ENCODE data around the gene WWOX.

Gene WWOX

GRCh38 chr16:78352184-78352583 lies 252.7 kb downstream of the WWOX start:
- no peak overlapping the region for H3K27ac ChIP-seq (ENCODE audit: low read length)
- no peaks in the 10 kb centered on the region for H3K9me3 ChIP-seq (replicated peaks; ENCODE audit: insufficient read depth, low read length)
- no peaks in the 10 kb centered on the region for H3K9me2 ChIP-seq (replicated peaks; ENCODE audit: insufficient read depth, low read length)
- no peak overlapping the region for H2AFZ ChIP-seq (ENCODE audit: low read length)
- no peak overlapping the region for H3K4me3 ChIP-seq (ENCODE audit: low read length)
- H3K27me3 ChIP-seq (replicated peaks; ENCODE audit: insufficient read depth, low read length), result no peaks in the 10 kb centered on the region
- H3K4me2 ChIP-seq (ENCODE audit: low read depth, low read length), result no peak overlapping the region
- H3K4me1 ChIP-seq (ENCODE audit: low read length), result no peaks in the 10 kb centered on the region
- H3K9ac ChIP-seq (ENCODE audit: low read length), result no peak overlapping the region
- no peaks in the 10 kb centered on the region for H3F3A ChIP-seq (ENCODE audit: insufficient read depth, low read length)
- H3K36me3 ChIP-seq (replicated peaks; ENCODE audit: insufficient read depth, low read length), result no peaks in the 10 kb centered on the region
- H3K79me2 ChIP-seq (ENCODE audit: low read length), result no peaks in the 10 kb centered on the region
- no peak for DNase-seq
- TF ChIP-seq EZH2 (optimal IDR thresholded peaks at IDR 0.05; ENCODE audit: low read depth, low read length), result no peak
- no peak for TF ChIP-seq EZH2phosphoT487 (IDR thresholded peaks at IDR 0.05; ENCODE audit: low read length)
- no peak for TF ChIP-seq CTCF (IDR thresholded peaks at IDR 0.05; ENCODE audit: low read length)
- H4K20me1 ChIP-seq (ENCODE audit: insufficient read depth, low read length), result no peaks in the 10 kb centered on the region

- Histone ChIP-seq H2AFZ (ENCODE audit: low read length) (no peak overlapping the region), H4K20me1 (ENCODE audit: insufficient read depth, low read length) (no peaks in the 10 kb centered on the region), H3K9me3 (replicated peaks; ENCODE audit: insufficient read depth, low read length) (no peaks in the 10 kb centered on the region), H3K4me2 (ENCODE audit: low read depth, low read length) (no peak overlapping the region), H3K36me3 (replicated peaks; ENCODE audit: insufficient read depth, low read length) (no peaks in the 10 kb centered on the region), H3K9me2 (replicated peaks; ENCODE audit: insufficient read depth, low read length) (no peaks in the 10 kb centered on the region), H3K27me3 (replicated peaks; ENCODE audit: insufficient read depth, low read length) (no peaks in the 10 kb centered on the region), H3K27ac (ENCODE audit: low read length) (no peak overlapping the region), H3K9ac (ENCODE audit: low read length) (no peak overlapping the region), H3K4me1 (ENCODE audit: low read length) (no peaks in the 10 kb centered on the region), H3K79me2 (ENCODE audit: low read length) (no peaks in the 10 kb centered on the region), H3K4me3 (ENCODE audit: low read length) (no peak overlapping the region), H3F3A (ENCODE audit: insufficient read depth, low read length) (no peaks in the 10 kb centered on the region)
- TF ChIP-seq EZH2phosphoT487 (IDR thresholded peaks at IDR 0.05; ENCODE audit: low read length), result no peak
- TF ChIP-seq CTCF (IDR thresholded peaks at IDR 0.05; ENCODE audit: low read length), result no peak
- TF ChIP-seq EZH2 (optimal IDR thresholded peaks at IDR 0.05; ENCODE audit: low read depth, low read length), result no peak
- no peak for DNase-seq
Observed at GRCh38 chr16:78353640-78354275, 254.3 kb downstream of the WWOX start.

DNA sequence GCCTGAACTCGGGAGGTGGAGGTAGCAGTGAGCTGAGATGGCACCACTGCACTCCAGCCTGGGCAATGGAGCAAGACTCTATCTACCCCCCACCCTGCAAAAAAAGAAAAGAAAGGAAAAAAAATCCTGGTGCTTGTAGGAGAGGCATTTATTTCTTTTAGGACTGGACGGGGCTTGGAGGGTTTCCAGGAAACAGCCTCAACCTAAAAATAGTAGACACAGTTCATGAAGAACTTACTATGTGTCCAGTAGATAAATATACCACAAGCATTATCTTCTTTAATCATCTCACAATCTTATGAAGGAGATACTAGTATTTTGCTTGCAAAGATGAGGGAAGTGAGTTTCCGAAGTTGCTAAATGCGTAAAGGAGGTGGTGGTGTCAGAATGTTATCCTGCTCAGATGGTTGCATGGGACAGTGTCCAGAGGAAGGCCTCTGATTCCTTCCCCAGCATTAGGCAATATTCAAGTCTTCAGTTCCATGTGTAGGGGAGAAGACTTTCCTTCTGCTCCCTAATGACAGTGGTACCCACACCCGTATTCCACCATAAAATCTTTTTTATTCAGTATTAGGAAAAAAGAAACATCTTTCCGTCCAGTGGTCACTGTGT lies 263.2 kb downstream of the WWOX start:
- H3K4me1 ChIP-seq (ENCODE audit: low read length), result no peaks in the 10 kb centered on the region
- H3K36me3 ChIP-seq (replicated peaks; ENCODE audit: insufficient read depth, low read length), result no peaks in the 10 kb centered on the region
- no peak overlapping the region for H3K27ac ChIP-seq (ENCODE audit: low read length)
- H3K4me3 ChIP-seq (ENCODE audit: low read length), result no peak overlapping the region
- TF ChIP-seq EZH2 (optimal IDR thresholded peaks at IDR 0.05; ENCODE audit: low read depth, low read length), result no peak
- no peak for TF ChIP-seq EZH2phosphoT487 (IDR thresholded peaks at IDR 0.05; ENCODE audit: low read length)
- no peak for TF ChIP-seq CTCF (IDR thresholded peaks at IDR 0.05; ENCODE audit: low read length)
- H3K9me3 ChIP-seq (replicated peaks; ENCODE audit: insufficient read depth, low read length), result no peaks in the 10 kb centered on the region
- no peak overlapping the region for H3K4me2 ChIP-seq (ENCODE audit: low read depth, low read length)
- no peak overlapping the region for H3K9ac ChIP-seq (ENCODE audit: low read length)
- DNase-seq, result no peak
- H3K9me2 ChIP-seq (replicated peaks; ENCODE audit: insufficient read depth, low read length), result no peaks in the 10 kb centered on the region
- H3K27me3 ChIP-seq (replicated peaks; ENCODE audit: insufficient read depth, low read length), result no peaks in the 10 kb centered on the region
- H3F3A ChIP-seq (ENCODE audit: insufficient read depth, low read length), result no peaks in the 10 kb centered on the region
- H2AFZ ChIP-seq (ENCODE audit: low read length), result no peak overlapping the region
- no peaks in the 10 kb centered on the region for H3K79me2 ChIP-seq (ENCODE audit: low read length)
- no peaks in the 10 kb centered on the region for H4K20me1 ChIP-seq (ENCODE audit: insufficient read depth, low read length)

Measured in MM.1S (cell line).